Naive B cell (primary cell): ENCODE measurements around the gene ZNF69. TPM values are rescaled to one million over a fixed set of nuclear protein-coding genes. Genes with fewer than 3 reads are reported as not detected.
"Not testable (repeated sequence)": the region's sequence is repeated elsewhere in the genome, so short reads cannot be mapped to it uniquely, and the experiment has no call there.

ENCODE experiments used
- ATAC-seq, 2 donors: fragments of 150-1000 bp; cut with Tn5 transposase; 2 replicates each; pipeline ENCODE4 v1.10.0; 2021; ENCODE audit warnings: low read depth in 2 of 2, mild to moderate bottlenecking in 2 of 2, moderate library complexity in 2 of 2
- DNase-seq: peaks from one replicate; pipeline ENCODE4 v3.0.0; 2022
- H3K27ac Mint-ChIP-seq, 6 donors: one replicate each; pipeline ENCODE4 v1.8.0; 2020 to 2022; ENCODE audit warnings: mild to moderate bottlenecking in 6 of 6, mixed read lengths in 6 of 6, moderate library complexity in 5 of 6, inconsistent platforms in 2 of 6
- H3K27me3 Mint-ChIP-seq, 3 donors: one replicate each; pipeline ENCODE4 v1.8.0; 2021 to 2022; ENCODE audit warnings: mixed read lengths in 3 of 3, mild to moderate bottlenecking in 1 of 3
- H3K36me3 Mint-ChIP-seq, 2 donors: one replicate each; pipeline ENCODE4 v1.8.0; 2020 to 2022; ENCODE audit warnings: mixed read lengths in 2 of 2, inconsistent platforms in 1 of 2, mild to moderate bottlenecking in 1 of 2
- H3K4me1 Mint-ChIP-seq, 3 donors: one replicate each; pipeline ENCODE4 v1.8.0; 2020 to 2022; ENCODE audit warnings: mixed read lengths in 3 of 3, inconsistent platforms in 1 of 3, mild to moderate bottlenecking in 1 of 3, moderate library complexity in 1 of 3
- H3K4me3 Mint-ChIP-seq, 8 donors: one replicate each; pipeline ENCODE4 v1.8.0; 2020 to 2022; ENCODE audit warnings: mild to moderate bottlenecking in 8 of 8, mixed read lengths in 8 of 8, moderate library complexity in 8 of 8, inconsistent platforms in 2 of 8
- H3K9me3 Mint-ChIP-seq, 7 donors: one replicate each; pipeline ENCODE4 v1.8.0; 2020 to 2022; ENCODE audit warnings: mixed read lengths in 7 of 7, mild to moderate bottlenecking in 5 of 7, inconsistent platforms in 2 of 7, moderate library complexity in 1 of 7
- polyA plus RNA-seq, 6 donors: library from polyadenylated mRNA; unstranded; fragments of 300-500 nt; fragmentation: Illumina TruSeq; gene quantifications; one replicate each; pipeline ENCODE4 v1.2.3, GENCODE V29; 2021; ENCODE audit warnings: low read depth in 6 of 6

ZNF69 gene
- polyA plus RNA-seq, 6 donors from 2014 or later = 0.30 to 2.3 (median 0.95) TPM

- peaks cover 53 to 73% of the 10 kb centered on the region in 2 donors for H3K36me3 Mint-ChIP-seq
- H3K27me3 Mint-ChIP-seq = no peaks in the 10 kb centered on the region
- no peak overlapping the region for H3K4me3 Mint-ChIP-seq
- H3K4me1 Mint-ChIP-seq = peaks cover 0 to 11% (median 0%) of the 10 kb centered on the region in 3 donors
- ATAC-seq (no peak), DNase-seq (no peak)
- peaks cover 0 to 93% (median 87%) of the 10 kb centered on the region in 7 donors for H3K9me3 Mint-ChIP-seq
- H3K27ac Mint-ChIP-seq = no peak overlapping the region
Measured at GRCh38 chr19:11944656-11945055, 57.1 kb downstream of the ZNF69 start.

GRCh38 chr19:11948646-11949045 lies 61.1 kb downstream of the ZNF69 start:
- DNase-seq = no peak
- Mint-ChIP-seq H3K27me3 (no peaks in the 10 kb centered on the region), H3K36me3 (peaks cover 43 to 76% of the 10 kb centered on the region in 2 donors), H3K27ac (peak overlapping the region in 1 of 6 donors; percentile 16), H3K4me3 (no peak overlapping the region), H3K4me1 (peaks cover 0 to 5% (median 0%) of the 10 kb centered on the region in 3 donors), H3K9me3 (peaks cover 4 to 91% (median 81%) of the 10 kb centered on the region in 7 donors)
- ATAC-seq = no peak

GRCh38 chr19:11949201-11949600 lies 61.6 kb downstream of the ZNF69 start:
- Mint-ChIP-seq H3K9me3 (peaks cover 4 to 90% (median 78%) of the 10 kb centered on the region in 7 donors), H3K27me3 (no peaks in the 10 kb centered on the region), H3K4me3 (no peak overlapping the region), H3K36me3 (peaks cover 43 to 71% of the 10 kb centered on the region in 2 donors), H3K27ac (peak overlapping the region in 1 of 6 donors; percentile 16), H3K4me1 (peaks cover 0 to 5% (median 0%) of the 10 kb centered on the region in 3 donors)
- ATAC-seq = no peak
- no peak for DNase-seq

- DNase-seq, H3K27me3 Mint-ChIP-seq, ATAC-seq, H3K27ac Mint-ChIP-seq, H3K4me1 Mint-ChIP-seq: not testable (repeated sequence)
- Mint-ChIP-seq H3K9me3 (peaks cover 4 to 88% (median 78%) of the 10 kb centered on the region in 7 donors), H3K4me3 (peak overlapping the region in 1 of 8 donors; percentile 24), H3K36me3 (peaks cover 39 to 66% of the 10 kb centered on the region in 2 donors)
Measured at GRCh38 chr19:11949614-11950080, 62.1 kb downstream of the ZNF69 start.

GRCh38 chr19:11950312-11950711 lies 62.7 kb downstream of the ZNF69 start:
- no peak overlapping the region for H3K4me3 Mint-ChIP-seq
- H3K27ac Mint-ChIP-seq = no peak overlapping the region
- peaks cover 4 to 87% (median 75%) of the 10 kb centered on the region in 7 donors for H3K9me3 Mint-ChIP-seq
- no peak for DNase-seq
- no peaks in the 10 kb centered on the region for H3K27me3 Mint-ChIP-seq
- H3K36me3 Mint-ChIP-seq = peaks cover 38 to 60% of the 10 kb centered on the region in 2 donors
- H3K4me1 Mint-ChIP-seq = peaks cover 0 to 3% (median 0%) of the 10 kb centered on the region in 3 donors
- no peak for ATAC-seq

Other genes with a start within 250 kb of the ZNF69 start
- gene ZNF823, start 148.8 kb upstream of the ZNF69 start, polyA plus RNA-seq = 1 to 10 TPM in 5 of 6 donors, not detected in 1; 1.2 to 3.0 (median 1.7) TPM
- gene ZNF441, start 120.8 kb upstream of the ZNF69 start, polyA plus RNA-seq = 10 to 100 TPM in 5 of 6 donors, 1 to 10 TPM in 1; 5.9 to 16.0 (median 13.7) TPM
- gene ZNF491, start 89.3 kb upstream of the ZNF69 start, polyA plus RNA-seq = under 1 TPM in 3 of 6 donors, not detected in 3; 0.25 to 0.40 (median 0.29) TPM
- 1 to 10 TPM; 1.5 to 7.4 (median 3.2) TPM for gene ZNF440, start 73.5 kb upstream of the ZNF69 start, polyA plus RNA-seq
- 10 to 100 TPM in 1 of 6 donors, 1 to 10 TPM in 4, not detected in 1; 7.4 to 13.6 (median 9.3) TPM for gene ZNF439, start 39.1 kb upstream of the ZNF69 start, polyA plus RNA-seq
- gene ZNF700, start 37.3 kb downstream of the ZNF69 start, polyA plus RNA-seq = 1 to 10 TPM in 5 of 6 donors, not detected in 1; 1.9 to 4.6 (median 3.3) TPM
- gene ZNF763, start 77.3 kb downstream of the ZNF69 start, polyA plus RNA-seq = 1 to 10 TPM in 5 of 6 donors, not detected in 1; 3.8 to 8.2 (median 6.0) TPM
- 10 to 100 TPM in 1 of 6 donors, 1 to 10 TPM in 5; 2.2 to 11.0 (median 5.0) TPM for gene ZNF433, start 147.9 kb downstream of the ZNF69 start, polyA plus RNA-seq
- gene ZNF878, start 165.2 kb downstream of the ZNF69 start, polyA plus RNA-seq = under 1 TPM in 2 of 6 donors, not detected in 4; 0.14 to 0.27 TPM
- 10 to 100 TPM in 5 of 6 donors, 1 to 10 TPM in 1; 6.5 to 44.1 (median 19.2) TPM for gene ZNF844, start 176.9 kb downstream of the ZNF69 start, polyA plus RNA-seq